HCT116 (cell line): Measurements from ENCODE around the gene NLGN3. TPM values are rescaled to one million over a fixed set of nuclear protein-coding genes. Genes with fewer than 3 reads are reported as not detected.

Experiments used
- ATAC-seq: fragments of 200-7000 bp; cut with Tn5 transposase; 2 replicates; pipeline ENCODE4 v1.9.1; 2020; ENCODE audit warnings: mild to moderate bottlenecking, moderate library complexity
- BruUV-seq: library from RNA; stranded (reverse); fragments of 400-500 nt; replicated peaks from 2 replicates; lab custom pipeline; 2021; lab: Mats Ljungman, UMichigan
- CTCF ChIA-PET: fragments of 300-600 bp; sonication (Branson Sonifier 250); formaldehyde crosslinking; loops from one replicate; lab custom pipeline; 2021; ENCODE audit warnings: antibody characterized with exemption; lab: Charles Lee
- POLR2A ChIA-PET: fragments of 300-600, 350-600 bp; sonication (Branson Sonifier 250); formaldehyde crosslinking; loops from one replicate; lab custom pipeline; 2021; ENCODE audit warnings: antibody characterized with exemption; lab: Charles Lee
- RAD21 ChIA-PET, 2 experiments: fragments of 300-600 bp; sonication (Branson Sonifier 250); formaldehyde crosslinking; loops; one replicate each; lab custom pipeline; 2023; ENCODE audit warnings: low total read pairs in 2 of 2; ENCODE audit not compliant: uncharacterized antibody in 2 of 2, unreplicated experiment in 2 of 2, low non-redundant PET in 1 of 2; lab: Charles Lee
- DNase-seq: peaks from one replicate; pipeline ENCODE4 v3.0.0-alpha.2; 2010; ENCODE audit warnings: low read depth, low spot score
- H2AFZ ChIP-seq: fragments of 200-600 bp; shearing (Covaris generic), sonication (generic); 2 replicates; pipeline ENCODE4 v1.6.1; 2017; ENCODE audit warnings: low read depth, mixed run types, mixed read lengths, antibody characterized with exemption, low read length; ENCODE audit not compliant: poor library complexity, severe bottlenecking
- H3K27ac ChIP-seq: 2 replicates; pipeline ENCODE4 v1.5.1; 2012; ENCODE audit warnings: low read depth, low read length
- H3K27me3 ChIP-seq: fragments of 200-600 bp; sonication (generic); 2 replicates; pipeline ENCODE4 v1.6.1; 2016; ENCODE audit warnings: mixed run types, low read length, mixed read lengths; ENCODE audit not compliant: insufficient read depth
- H3K36me3 ChIP-seq, 2 experiments: fragments of 200-500 bp in 1 of 2; fragments of 200-600 bp in 1 of 2; sonication (Bioruptor generic) in 1 of 2; sonication (generic) in 1 of 2; 2 replicates each; pipeline versions ENCODE4 v1.5.1 to v1.6.1; 2014 to 2016; ENCODE audit warnings: low read length in 2 of 2, inconsistent platforms in 1 of 2, mixed read lengths in 1 of 2, mixed run types in 1 of 2; ENCODE audit not compliant: insufficient read depth in 2 of 2, control insufficient read depth in 1 of 2
- H3K4me1 ChIP-seq, 2 experiments: fragments of 200-600 bp in 1 of 2; sonication (generic) in 1 of 2; 2 replicates each; pipeline versions ENCODE4 v1.5.1 to v1.6.1; 2012 to 2017; ENCODE audit warnings: low read length in 2 of 2, inconsistent platforms in 1 of 2, mild to moderate bottlenecking in 1 of 2, mixed read lengths in 1 of 2, mixed run types in 1 of 2, moderate library complexity in 1 of 2; ENCODE audit not compliant: insufficient read depth in 2 of 2, control insufficient read depth in 1 of 2
- H3K4me2 ChIP-seq: fragments of 200-600 bp; sonication (generic); 2 replicates; pipeline ENCODE4 v1.6.1; 2017; ENCODE audit warnings: mixed run types, low read length, mixed read lengths
- H3K4me3 ChIP-seq, 2 experiments: fragments of 200-600 bp in 1 of 2; sonication (generic) in 1 of 2; replicated peaks in 1 of 2; 2 replicates each; pipeline ENCODE4 v1.5.1; 2011 to 2016; ENCODE audit warnings: low read length in 2 of 2, control low read depth in 1 of 2, low read depth in 1 of 2, mild to moderate bottlenecking in 1 of 2, mixed read lengths in 1 of 2, mixed run types in 1 of 2
- H3K79me2 ChIP-seq: fragments of 200-600 bp; sonication (generic); 2 replicates; pipeline ENCODE4 v1.6.1; 2017; ENCODE audit warnings: mild to moderate bottlenecking, mixed run types, low read length, moderate library complexity, mixed read lengths; ENCODE audit not compliant: insufficient read depth
- H3K9ac ChIP-seq: fragments of 200-600 bp; sonication (generic); 2 replicates; pipeline ENCODE4 v1.6.1; 2016; ENCODE audit warnings: low read length, mixed read lengths
- H3K9me2 ChIP-seq: fragments of 200-600 bp; sonication (generic), shearing (Covaris generic); 2 replicates; pipeline ENCODE4 v1.6.1; 2017; ENCODE audit warnings: mixed run types, mild to moderate bottlenecking, moderate library complexity; ENCODE audit not compliant: insufficient read depth
- H3K9me3 ChIP-seq, 2 experiments: fragments of 200-500 bp in 1 of 2; fragments of 200-600 bp in 1 of 2; sonication (Bioruptor generic) in 1 of 2; sonication (generic) in 1 of 2; 2 replicates each; pipeline ENCODE4 v1.6.1; 2014 to 2017; ENCODE audit warnings: low read length in 2 of 2, mixed read lengths in 2 of 2, inconsistent platforms in 1 of 2, low read depth in 1 of 2, mild to moderate bottlenecking in 1 of 2, mixed run types in 1 of 2, moderate library complexity in 1 of 2; ENCODE audit not compliant: control insufficient read depth in 1 of 2, insufficient read depth in 1 of 2
- H4K20me1 ChIP-seq: fragments of 200-600 bp; sonication (generic), shearing (Covaris generic); 2 replicates; pipeline ENCODE4 v1.6.1; 2017; ENCODE audit warnings: mixed run types, mild to moderate bottlenecking, moderate library complexity; ENCODE audit not compliant: insufficient read depth
- CEBPB ChIP-seq: IDR thresholded peaks from 2 replicates; pipeline ENCODE4 v1.6.1; 2012; ENCODE audit warnings: low read depth
- EZH2phosphoT487 ChIP-seq: fragments of 200-600 bp; IDR thresholded peaks from 2 replicates; pipeline ENCODE4 v1.6.1; 2018; ENCODE audit warnings: antibody characterized with exemption, borderline replicate concordance
- POLR2AphosphoS5 ChIP-seq: IDR thresholded peaks from 2 replicates; pipeline ENCODE4 v1.6.1; 2011; ENCODE audit warnings: mild to moderate bottlenecking, low read depth, low read length, moderate library complexity
- SP1 ChIP-seq: IDR thresholded peaks from 2 replicates; pipeline ENCODE4 v1.6.1; 2012; ENCODE audit warnings: low read depth
- YY1 ChIP-seq: IDR thresholded peaks from 2 replicates; pipeline ENCODE4 v1.6.1; 2011; ENCODE audit warnings: low read length, low read depth, moderate library complexity, mild to moderate bottlenecking; ENCODE audit not compliant: insufficient replicate concordance; ENCODE audit errors: extremely low read depth
- ZFX ChIP-seq: fragments of 450-650 bp; IDR thresholded peaks from 2 replicates; pipeline ENCODE4 v1.6.1; 2017
- ZNF274 ChIP-seq: fragments of 200-500 bp; sonication (Bioruptor generic); IDR thresholded peaks from 2 replicates; pipeline ENCODE4 v1.6.1; 2014; ENCODE audit warnings: mild to moderate bottlenecking, low read depth, low read length, inconsistent platforms
- intact Hi-C: fragments of 100-400 bp; cut with micrococcal nuclease; formaldehyde crosslinking; loops from 2 replicates; pipeline ENCODE4 v1.10.0; 2022
- total RNA-seq: library from RNA; stranded (reverse); gene quantifications from one replicate; pipeline ENCODE4 v1.2.1, GENCODE V29; 2021; ENCODE audit not compliant: unreplicated experiment
- TF ChIP-seq, protein P1 (sequence below): IDR thresholded peaks from 2 replicates; pipeline ENCODE4 v1.6.1; 2012

Gene NLGN3
- total RNA-seq, 1 experiment from 2014 or later, result 1.4 TPM

DNA sequence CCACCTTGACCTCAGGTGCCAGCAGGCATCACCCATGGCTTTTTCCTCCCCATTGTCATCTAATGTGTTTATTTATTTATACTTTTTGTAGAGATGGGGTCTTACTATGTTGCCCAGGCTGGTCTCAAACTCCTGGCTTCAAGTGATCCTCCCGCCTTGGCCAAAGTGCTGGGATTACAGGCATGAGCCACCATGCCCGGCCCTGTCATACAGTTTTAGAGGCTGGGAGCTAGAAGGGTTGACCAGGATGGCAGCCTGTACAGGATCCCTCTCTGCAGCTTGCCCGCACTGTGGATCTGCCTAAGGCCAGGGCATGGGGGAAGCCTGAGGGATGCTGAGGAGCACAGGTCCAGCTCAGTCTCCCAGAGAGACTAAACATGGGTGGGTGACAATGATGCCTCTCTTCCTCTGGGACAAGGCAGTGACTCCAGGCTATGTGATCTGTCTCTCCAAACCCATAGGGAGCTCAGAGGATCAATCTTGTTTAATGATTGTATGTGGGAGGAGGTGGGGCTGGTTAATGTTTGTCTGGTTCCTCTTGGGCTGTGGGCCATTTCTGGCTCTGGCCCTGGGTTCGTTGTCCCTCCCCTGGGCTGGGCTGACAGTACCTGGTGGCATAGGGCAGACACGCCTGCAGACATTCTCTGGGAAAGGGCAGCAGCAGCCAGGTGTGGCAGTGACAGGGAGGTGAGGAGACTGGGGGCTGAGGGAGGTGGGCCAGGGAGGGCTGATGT, 70.1 kb downstream of the NLGN3 start:
- Histone ChIP-seq H3K9ac (no peak overlapping the region), H3K4me2 (no peak overlapping the region), H4K20me1 (no peaks in the 10 kb centered on the region), H3K36me3 (no peaks in the 10 kb centered on the region), H3K9me3 (no peaks in the 10 kb centered on the region), H3K4me3 (no peak overlapping the region), H3K27me3 (no peaks in the 10 kb centered on the region), H3K9me2 (no peaks in the 10 kb centered on the region), H3K79me2 (no peaks in the 10 kb centered on the region), H3K27ac (no peak overlapping the region), H3K4me1 (peaks cover 0 to 3% of the 10 kb centered on the region in 2 experiments; a peak in 1 of 4 replicates), H2AFZ (no peak overlapping the region)
- ChIA-PET RAD21 (no interaction called here), POLR2A (no interaction called here), CTCF (no interaction called here)
- ATAC-seq, result no peak
- DNase-seq, result no peak
- no TSS peak for BruUV-seq
- intact Hi-C loops, result no loop called here
- TF ChIP-seq ZFX (no peak), POLR2AphosphoS5 (no peak), ZNF274 (no peak)

DNA sequence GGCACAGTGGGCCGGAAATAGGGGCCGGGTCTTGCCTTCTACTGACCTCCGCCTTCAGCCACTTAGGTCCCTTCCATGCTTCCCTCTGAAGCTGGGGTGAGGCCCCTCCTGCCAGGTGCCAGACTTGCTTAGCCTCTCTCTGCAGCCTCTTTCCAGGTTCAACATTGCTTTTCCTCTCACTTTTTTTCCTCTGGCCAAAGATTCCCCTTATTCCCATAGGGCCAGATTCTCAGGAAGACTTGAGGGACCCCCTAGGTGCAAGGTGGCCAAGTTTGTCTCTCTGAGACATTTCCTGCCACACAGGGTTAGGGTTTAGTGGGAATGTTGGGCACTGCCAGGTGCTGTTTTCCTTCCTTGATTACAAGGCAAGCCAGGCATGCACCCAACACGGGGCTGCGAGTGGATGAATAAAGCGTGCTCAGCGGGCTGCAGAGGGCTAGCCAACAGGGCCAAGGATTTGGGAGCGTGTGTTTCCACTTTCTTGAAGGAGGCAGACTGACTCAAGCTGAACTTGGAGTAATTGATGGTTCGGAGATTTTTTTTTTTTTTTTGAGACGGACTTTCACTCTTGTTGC, 70.8 kb downstream of the NLGN3 start:
- DNase-seq (no peak), ATAC-seq (no peak)
- H3K27me3 ChIP-seq, result no peaks in the 10 kb centered on the region
- BruUV-seq, result no TSS peak
- H3K4me2 ChIP-seq, result no peak overlapping the region
- H3K27ac ChIP-seq, result no peak overlapping the region
- peaks cover 0 to 3% of the 10 kb centered on the region in 2 experiments; a peak in 1 of 4 replicates for H3K4me1 ChIP-seq
- no peaks in the 10 kb centered on the region for H3K36me3 ChIP-seq
- no peak for TF ChIP-seq YY1
- no peak for TF ChIP-seq SP1
- no peak for TF ChIP-seq EZH2phosphoT487
- TF ChIP-seq, protein P1, sequence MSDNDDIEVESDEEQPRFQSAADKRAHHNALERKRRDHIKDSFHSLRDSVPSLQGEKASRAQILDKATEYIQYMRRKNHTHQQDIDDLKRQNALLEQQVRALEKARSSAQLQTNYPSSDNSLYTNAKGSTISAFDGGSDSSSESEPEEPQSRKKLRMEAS, result no peak
- no peak for TF ChIP-seq CEBPB
- ChIA-PET RAD21 (no interaction called here), CTCF (no interaction called here), POLR2A (no interaction called here)
- no peaks in the 10 kb centered on the region for H4K20me1 ChIP-seq
- H3K9me2 ChIP-seq, result no peaks in the 10 kb centered on the region
- no peak overlapping the region for H3K9ac ChIP-seq
- H3K79me2 ChIP-seq, result no peaks in the 10 kb centered on the region
- H3K9me3 ChIP-seq, result no peaks in the 10 kb centered on the region
- H3K4me3 ChIP-seq, result no peak overlapping the region
- intact Hi-C loops, result no loop called here
- no peak overlapping the region for H2AFZ ChIP-seq
